Fibroblast of skin of left biceps (primary cell): ENCODE results near the gene DHX9.

Source experiments
- DNase-seq, 2 experiments: peaks; one replicate each; pipeline ENCODE4 v3.0.0-alpha.2; 2013; ENCODE audit warnings: low read depth in 2 of 2

DHX9 gene

DNA sequence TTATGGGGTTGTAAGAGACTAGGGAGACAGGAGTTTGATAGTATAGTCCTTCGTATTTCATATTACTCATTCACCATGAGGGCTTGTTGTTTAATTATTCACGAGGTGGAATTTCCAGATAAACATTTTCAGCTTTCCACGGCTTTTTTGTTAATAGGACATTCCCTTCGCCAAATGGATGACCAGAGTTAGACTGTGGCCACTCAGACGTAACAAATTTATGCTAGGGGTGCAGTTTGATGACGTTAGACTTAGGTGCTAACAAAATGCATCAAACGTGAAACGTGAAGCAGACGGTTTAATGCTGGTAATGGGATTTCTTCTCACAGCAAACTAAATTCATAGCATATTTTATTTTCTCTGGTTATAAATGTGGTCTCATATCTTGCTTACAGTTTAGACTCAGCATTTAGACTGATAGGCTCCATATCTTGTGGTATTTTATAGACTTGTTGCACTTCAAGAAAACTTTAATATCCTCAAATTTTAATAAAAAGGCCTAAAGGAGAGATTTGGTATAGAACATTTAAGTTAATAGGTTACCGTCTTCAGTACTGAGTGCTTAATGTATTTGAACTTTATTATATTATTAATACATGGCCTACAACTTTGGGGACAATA is 2.3 kb downstream of the DHX9 start:
- no peak for DNase-seq

DNA sequence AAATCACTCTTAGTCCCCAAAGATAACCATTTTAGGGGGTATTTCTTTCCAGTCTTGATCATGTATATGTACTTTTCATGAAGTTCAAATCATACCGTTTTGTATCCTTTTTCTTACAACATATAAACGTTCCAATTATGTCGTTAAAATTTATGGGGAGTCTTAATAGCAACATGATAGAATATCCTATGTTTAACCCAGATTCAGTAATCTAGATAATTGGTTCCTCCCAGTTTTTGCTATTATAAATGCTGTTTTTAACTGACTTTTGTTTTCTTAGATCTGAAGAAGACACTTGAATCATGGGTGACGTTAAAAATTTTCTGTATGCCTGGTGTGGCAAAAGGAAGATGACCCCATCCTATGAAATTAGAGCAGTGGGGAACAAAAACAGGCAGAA is 3.1 kb downstream of the DHX9 start:
- no peak for DNase-seq

DNA sequence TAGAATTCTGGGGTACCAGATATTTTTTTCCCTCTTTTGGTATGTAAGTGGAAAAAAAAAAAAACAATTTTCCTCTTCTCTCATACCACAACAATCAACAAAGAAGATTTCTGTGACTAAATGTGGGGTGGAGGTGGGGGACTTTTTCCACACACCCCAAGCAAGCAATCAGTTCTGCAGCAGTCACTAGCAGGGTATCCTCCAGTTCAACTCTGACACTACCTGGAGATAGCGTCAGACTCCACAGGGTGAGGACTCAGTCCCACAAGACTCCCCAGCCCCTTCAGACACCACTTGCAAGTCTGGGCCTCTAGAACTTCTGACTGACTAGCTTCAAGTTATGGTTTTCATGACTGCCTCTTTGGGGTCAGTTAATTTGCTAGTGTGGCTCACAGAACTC is 6.2 kb downstream of the DHX9 start:
- DNase-seq: no peak

DNA sequence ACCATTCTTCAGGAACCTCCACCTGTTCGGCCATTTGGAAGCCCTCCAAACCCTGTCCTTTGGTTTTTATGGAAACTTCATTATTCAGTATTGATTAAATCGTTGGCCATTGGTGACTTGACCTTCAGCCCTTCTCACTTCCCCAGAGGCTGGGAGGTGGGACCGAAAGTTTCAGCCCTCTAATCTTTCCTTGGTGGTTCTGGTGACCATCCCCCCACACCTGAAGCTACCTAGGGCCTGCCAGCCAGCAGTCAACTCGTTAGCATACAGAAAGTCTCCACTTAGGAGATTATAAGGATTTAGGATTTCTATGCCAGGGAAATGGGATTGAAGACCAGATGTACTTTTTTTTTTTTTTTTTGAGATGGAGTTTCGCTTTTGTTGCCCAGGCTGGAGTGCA is 6.7 kb downstream of the DHX9 start:
- no peak for DNase-seq

DNA sequence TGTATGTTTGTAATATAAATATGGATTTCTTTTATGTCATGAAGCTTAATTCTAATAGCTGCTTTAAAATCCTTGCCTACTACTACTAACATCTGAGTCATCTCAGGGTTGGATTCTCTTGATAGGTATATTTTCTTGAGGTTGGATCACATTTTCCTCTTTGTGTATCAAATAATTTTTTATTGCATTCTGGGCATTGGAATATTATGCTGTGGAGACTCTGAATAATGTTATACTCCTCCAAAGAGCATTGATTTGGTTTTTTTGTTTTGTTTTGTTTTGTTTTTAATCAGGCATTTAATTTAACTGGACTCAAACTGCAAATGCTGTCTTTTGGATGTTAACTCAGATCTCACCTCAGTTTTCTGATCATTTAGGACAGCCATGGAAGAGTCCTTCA is 8.0 kb downstream of the DHX9 start:
- no peak for DNase-seq

DNA sequence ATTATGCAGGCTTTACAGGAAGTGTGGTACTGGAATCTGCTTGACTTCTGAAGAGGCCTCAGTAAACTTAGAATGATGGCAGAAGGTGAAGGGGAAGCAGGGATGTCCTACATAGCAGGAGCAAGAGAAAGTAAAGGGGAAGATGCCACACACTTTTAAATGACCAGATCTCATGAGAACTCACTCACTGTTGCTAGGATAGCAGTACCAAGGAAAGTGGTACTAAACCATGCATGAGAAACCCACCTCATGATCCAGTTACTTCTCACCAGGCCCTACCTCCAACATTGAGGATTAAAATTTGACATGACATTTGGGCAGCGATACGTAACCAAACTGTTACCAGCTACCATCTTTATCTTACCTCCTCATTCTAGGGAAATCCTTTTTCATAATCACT is 9.6 kb downstream of the DHX9 start:
- DNase-seq: no peak

DNA sequence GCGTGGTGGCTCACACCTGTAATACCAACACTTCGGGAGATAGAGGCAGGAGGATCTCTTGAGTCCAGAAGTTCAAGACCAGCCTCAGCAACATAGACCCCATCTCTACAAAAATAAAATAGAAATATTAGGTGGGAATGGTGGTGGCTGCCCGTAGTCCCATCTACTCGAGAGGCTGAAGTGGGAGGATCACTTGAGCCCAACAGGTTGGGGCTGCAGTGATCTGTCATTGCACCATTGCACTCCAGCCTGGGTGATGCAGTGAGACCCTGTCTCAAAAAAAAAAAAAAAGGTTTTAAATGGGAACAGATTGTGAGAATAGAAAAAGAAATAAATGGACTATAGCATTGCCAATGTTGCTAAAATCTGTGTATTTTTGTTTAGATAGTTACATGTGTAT is 11.2 kb downstream of the DHX9 start:
- no peak for DNase-seq

DNA sequence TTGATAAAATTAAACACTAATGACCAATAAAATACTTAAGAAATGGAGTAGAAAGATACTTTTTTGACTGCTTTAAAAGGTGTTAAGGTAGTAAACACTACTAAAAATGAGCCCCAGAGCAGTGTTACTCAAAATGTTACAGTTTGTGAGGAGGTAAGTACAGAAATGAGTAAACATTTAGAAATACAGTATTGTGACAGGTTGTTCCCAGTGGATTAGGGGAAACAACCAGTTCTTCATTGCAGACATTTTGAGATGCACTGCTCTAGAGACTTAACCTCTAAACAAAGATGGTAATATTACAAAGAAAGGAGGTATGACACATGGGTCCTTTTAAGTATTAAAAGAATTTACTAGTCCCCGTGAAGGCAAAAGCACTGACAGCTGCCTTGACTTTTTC is 12.7 kb downstream of the DHX9 start:
- no peak for DNase-seq

DNA sequence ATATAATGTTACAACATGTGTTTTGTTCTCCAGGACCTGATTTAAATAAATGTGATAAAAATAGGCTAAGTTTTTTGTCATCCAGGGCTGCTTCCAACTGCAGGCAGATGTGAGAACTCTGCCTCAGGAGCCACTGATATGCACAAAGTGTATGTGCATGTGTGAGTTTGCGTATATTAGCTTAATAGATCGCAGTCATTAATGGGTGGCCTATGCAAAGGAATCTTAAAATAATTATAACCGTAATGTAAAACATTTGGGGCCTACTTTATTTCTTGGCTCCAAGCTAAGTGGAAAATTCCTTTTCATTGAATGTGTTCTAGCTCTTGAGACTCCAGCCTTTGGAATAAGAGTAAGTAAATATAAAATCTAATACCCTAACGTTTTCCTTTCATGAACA is 16.8 kb downstream of the DHX9 start:
- DNase-seq: peak; percentile 57 to 65

DNA sequence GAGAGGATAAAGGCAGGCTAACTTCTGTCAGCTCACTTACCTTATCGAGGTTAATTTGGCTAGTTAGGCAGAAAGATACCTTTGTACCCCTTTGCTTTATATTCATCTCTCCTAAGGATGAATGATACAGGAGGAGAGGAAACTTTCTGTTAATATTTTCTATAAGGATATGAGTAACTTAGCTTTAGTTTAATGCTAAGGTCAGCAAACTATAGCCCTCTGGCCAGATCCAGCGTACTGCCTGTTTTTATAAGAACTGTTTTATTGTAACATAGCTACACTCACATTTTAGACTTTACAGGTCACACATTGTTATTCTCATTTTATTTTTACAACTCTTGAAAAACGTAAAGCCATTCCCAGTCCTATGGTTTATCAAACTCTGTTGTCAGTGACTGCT is 18.1 kb downstream of the DHX9 start:
- DNase-seq: no peak

DNA sequence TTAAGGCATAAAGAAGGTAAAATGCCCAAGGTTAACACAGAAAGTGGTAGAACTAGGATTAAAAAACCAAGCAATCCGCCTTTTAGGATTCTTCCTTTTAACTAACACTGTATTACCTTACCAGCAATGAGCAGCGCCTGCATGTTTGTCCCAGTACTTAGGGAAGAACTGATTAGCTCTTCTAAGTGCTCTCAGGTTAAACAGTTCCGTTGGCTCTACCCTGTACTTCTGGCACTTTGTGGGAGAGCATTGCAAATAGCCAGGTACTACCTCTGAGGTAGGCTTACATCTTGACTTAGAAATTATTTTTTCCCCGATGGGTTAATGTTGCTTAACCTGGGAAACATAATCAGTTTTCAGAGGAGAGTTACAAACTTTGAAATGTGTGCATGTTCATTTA is 21.5 kb downstream of the DHX9 start:
- DNase-seq: no peak

DNA sequence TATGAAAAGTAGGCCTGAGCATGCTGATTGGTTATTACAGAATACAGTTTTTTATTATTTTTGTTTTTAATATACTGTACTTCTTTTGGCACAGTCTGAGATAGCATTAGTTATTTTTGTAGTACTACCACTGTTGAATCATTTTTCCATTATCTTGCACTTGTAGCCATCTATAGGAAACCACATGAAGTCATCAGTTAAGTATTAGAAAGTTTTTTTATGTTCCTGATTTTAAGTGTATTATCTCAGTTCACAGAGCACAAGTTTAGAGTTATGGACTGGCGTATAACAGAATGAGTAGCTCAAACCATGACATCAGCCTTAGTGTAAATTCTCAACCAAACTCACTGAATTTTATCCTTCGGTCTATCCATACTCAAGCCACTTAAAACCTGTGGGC is 22.8 kb downstream of the DHX9 start:
- no peak for DNase-seq

DNA sequence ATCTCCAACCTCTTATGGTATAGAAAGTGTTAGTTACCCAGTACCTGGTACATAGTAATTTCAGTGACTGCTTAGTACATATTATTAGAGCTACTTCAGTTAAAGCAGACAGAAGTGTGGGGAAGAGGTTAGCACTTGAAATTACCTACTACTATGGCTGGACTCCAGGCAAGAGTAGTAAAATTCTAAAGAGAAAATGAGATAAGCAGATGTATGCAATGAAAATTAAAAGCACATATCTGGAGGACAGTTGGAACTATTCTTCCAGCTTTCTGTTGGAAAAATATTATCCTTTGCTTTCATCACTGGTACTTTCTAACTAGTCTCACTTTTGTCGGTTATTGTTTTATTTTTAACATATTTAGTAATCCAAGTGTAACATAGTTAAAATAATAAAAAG is 23.7 kb downstream of the DHX9 start:
- DNase-seq: no peak

DNA sequence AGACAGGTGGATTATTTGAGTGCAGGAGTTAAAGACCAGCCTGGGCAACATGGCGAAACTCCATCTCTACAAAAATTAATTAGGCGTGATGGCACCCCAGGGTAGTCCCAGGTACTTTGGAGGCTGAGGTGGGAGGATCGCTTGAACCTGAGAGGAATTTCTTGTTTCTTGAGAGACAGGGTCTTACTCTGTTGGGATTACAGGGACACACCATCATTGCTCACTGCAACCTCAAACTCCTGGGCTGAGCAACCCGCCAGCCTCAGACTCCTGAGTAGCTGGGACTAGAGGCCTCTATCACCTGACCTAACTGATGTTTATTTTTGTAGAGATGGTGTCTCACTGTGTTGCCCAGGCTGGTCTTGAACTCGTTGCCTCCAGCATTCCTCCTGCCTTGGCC is 24.8 kb downstream of the DHX9 start:
- DNase-seq: no peak

DNA sequence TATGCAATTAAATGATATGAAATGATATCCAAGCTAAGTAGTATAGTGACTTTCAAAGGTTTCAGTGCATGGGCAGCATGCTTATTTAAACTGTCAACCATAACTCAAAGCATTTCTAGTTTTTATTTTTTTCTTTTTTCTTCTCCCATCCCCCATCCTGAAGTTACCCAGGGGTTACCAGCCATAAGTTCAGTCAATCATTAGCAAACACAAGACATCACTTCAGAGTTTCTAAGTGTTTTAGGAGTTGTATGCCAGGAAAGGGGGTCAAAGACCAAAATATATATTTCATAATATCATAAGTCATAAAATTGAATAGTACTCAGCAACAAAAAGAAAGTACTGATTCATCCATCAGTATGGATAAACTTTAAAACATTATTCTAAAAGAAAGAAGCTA is 28.7 kb downstream of the DHX9 start:
- no peak for DNase-seq

DNA sequence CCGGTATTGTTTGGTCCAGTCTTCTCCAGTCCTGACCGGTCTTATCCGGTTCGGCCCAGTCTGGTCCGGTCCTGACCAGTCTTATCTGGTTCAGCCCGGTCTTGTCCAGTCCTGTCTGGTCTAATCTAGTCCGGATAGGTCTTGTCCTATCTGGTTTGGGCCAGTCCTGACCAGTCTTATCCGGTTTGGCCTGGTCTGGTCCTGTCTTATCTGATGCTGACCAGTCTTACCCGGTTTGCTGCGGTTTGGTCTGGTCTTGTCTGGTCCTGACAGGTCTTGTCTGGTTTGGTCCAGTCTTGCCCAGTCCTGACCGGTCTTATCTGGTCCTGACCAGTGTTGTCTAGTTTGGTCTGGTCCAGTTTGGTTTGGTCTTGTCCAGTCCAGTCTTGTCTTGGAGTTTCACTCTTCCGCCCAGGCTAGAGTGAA is 30.1 kb downstream of the DHX9 start:
- no peak for DNase-seq

DNA sequence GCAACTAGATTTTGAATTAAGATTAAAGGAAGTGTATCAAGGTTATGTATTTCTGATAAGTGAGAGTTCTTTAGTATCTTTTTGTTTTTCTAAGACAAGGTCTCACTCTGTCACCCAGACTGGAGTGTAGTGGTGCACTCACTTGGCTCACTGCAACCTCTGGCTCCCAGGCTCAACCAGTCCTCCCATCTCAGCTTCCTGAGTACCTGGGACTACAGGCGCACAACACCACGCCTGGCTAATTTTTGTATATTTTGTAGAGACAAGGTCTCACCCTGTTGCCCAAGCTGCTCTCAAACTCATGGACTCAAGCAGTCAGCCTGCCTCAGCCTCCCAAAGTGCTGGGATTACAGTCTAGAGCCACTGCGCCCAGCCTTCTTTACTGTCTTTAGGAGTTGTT is 33.7 kb downstream of the DHX9 start:
- DNase-seq: no peak

DNA sequence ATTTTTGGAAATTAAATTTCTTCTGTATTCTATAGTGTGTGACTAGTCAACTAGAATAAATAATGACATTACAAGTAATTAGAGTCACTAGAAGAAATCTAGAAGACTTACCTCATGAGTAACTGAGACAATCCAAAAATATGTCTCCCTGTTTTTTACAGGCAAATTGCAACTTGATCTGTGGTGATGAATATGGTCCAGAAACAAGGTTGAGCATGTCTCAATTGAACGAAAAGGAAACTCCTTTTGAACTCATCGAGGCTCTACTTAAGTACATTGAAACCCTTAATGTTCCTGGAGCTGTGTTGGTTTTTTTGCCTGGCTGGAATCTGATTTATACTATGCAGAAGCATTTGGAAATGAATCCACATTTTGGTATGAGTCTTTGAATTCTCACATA is 36.7 kb downstream of the DHX9 start:
- no peak for DNase-seq

DNA sequence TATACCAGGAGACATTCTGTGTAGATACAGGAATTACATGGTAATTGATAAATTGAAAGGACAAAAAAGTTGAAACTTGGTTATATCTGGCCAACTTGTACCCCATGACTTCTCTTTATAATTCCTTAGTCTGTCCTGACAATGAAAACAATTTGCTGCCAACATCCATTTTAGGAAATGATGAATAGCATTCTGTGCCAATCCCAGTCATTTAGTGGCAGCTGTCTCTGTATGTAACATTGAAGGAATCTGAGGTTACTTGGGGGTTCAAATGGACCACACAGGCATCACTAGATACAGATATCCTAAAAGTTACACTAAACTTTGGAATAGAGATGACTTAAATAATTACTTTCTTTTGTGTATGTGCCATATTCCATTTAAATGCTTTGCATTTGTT is 38.2 kb downstream of the DHX9 start:
- no peak for DNase-seq

DNA sequence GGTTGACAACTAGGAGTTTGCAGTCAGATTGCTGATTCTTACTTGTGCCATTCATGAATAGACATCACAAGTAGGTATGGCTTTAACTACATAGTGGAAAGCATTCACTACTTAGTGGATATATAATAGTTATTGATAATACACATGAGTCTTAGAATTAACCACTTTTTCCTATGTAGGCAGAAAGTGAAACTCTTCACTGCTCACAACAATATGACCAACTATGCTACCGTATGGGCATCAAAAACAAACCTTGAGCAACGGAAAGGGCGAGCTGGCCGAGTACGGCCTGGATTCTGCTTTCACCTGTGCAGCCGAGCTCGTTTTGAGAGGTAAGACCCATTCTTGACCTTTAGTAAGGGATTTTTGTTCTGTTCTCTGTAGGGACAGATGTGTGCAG is 38.7 kb downstream of the DHX9 start:
- DNase-seq: no peak

DNA sequence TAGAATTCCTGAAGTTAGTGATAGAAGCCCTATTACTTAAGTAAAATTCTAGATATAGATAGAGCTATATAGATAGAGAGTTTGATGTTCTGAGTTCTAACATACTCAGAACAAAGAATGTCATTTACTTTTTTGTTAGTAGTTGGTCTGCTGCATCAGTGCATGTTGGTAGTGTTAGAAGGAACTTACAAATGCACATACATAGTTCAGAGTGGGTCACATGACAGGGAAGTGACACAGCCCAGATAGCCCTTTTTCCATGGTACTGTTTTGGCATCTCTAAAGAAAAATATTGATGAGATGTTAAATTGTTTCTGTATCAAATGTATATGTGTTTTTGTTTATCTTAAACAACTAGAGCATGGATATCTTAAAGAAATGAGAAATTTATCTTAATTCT is 45.7 kb downstream of the DHX9 start:
- no peak for DNase-seq

DNA sequence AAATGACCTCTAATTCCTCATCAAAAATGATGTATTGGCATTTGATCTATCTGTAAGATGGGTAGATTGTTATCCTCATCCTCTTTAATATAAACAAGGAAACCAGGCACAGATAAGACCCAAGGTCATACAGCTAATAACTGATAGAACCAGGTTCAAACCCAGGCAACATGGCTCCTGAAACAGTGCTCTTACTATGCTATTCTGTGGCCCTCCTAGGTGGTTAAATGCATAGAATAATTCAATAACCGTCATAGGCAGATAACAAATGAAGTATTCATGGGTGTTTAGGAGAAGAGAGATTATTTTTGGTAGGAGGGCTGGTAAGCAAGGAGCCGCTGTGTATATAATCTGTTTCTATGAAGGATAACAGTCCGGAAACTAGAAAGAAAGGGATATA is 46.4 kb downstream of the DHX9 start:
- DNase-seq: no peak

DNA sequence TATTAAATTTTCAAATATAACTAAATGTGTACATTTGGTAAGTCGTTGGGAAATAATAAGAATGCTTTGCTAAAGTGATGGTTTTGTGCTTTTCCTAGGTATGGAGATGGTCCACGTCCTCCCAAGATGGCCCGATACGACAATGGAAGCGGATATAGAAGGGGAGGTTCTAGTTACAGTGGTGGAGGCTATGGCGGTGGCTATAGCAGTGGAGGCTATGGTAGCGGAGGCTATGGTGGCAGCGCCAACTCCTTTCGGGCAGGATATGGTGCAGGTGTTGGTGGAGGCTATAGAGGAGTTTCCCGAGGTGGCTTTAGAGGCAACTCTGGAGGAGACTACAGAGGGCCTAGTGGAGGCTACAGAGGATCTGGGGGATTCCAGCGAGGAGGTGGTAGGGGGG is 47.8 kb downstream of the DHX9 start:
- no peak for DNase-seq

DNA sequence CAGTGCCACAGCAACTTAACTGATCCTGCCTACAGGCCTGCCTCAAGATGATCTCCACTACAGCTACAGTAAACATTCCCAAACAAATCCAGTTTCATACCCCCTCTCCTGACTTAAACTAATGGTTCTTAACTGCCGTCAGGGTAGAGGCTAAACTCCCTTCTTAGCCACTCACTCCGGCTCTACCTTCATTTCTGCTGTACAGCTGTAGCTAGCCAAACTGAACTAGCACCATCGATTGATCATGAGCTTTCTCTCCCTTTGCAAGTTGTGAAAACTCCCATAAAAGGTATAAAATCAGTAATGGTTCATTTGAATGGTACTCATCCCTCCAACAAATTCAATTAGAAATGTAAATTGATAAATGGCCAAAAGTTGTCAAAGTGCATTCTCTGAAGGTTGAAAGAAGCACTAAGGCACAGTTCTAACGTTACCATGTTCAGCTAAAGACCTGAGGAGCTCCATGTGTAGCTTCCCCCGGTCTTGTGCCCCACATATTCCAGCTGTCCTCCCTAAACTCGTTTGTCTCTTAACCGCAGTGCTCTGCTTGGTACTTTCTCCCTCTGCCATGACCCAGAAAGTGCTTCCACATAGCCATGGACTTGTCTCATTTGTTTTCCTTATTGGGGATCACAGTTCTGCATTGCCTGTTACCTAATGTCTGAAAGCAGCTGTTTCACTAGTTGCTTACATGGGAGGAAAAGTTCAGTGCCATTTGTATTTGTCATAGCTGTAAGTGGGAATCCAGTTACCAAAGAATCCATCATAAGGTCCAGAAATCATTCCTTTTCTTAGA is 49.8 kb downstream of the DHX9 start:
- no peak for DNase-seq
